WTC11 (cell line): ENCODE results near the gene HACD1.

Source experiments
- CREM ChIP-seq: sonication (generic); formaldehyde crosslinking; IDR thresholded peaks from 2 replicates; pipeline ENCODE4 v1.8.1; 2022; ENCODE audit warnings: mild to moderate bottlenecking, missing genetic modification reagents, moderate library complexity
- FOXJ3 ChIP-seq: sonication (generic); formaldehyde crosslinking; IDR thresholded peaks from 2 replicates; pipeline ENCODE4 v1.9.0; 2021; ENCODE audit warnings: missing genetic modification reagents, mild to moderate bottlenecking, borderline replicate concordance
- NFATC4 ChIP-seq: fragments of 250-450 bp; sonication (Bioruptor Pico); IDR thresholded peaks from 2 replicates; pipeline ENCODE4 v1.9.0; 2021; ENCODE audit warnings: mild to moderate bottlenecking
- NR2C2 ChIP-seq: sonication (generic); formaldehyde crosslinking; IDR thresholded peaks from 2 replicates; pipeline ENCODE4 v1.8.0; 2022; ENCODE audit warnings: mild to moderate bottlenecking, missing genetic modification reagents
- NR3C1 ChIP-seq: sonication (generic); formaldehyde crosslinking; conservative IDR thresholded peaks from 2 replicates; pipeline ENCODE4 v1.8.1; 2023; ENCODE audit warnings: low read depth, mild to moderate bottlenecking, missing genetic modification reagents
- SP1 ChIP-seq: sonication (generic); formaldehyde crosslinking; conservative IDR thresholded peaks from 2 replicates; pipeline ENCODE4 v1.8.1; 2022; ENCODE audit warnings: missing genetic modification reagents
- TCF7 ChIP-seq: sonication (generic); formaldehyde crosslinking; IDR thresholded peaks from 2 replicates; pipeline ENCODE4 v1.8.0; 2022; ENCODE audit warnings: mild to moderate bottlenecking, low read depth, missing genetic modification reagents, moderate library complexity
- TEAD4 ChIP-seq: sonication (generic); formaldehyde crosslinking; IDR thresholded peaks from 2 replicates; pipeline ENCODE4 v1.8.0; 2022; ENCODE audit warnings: mild to moderate bottlenecking, missing genetic modification reagents
- TF ChIP-seq, protein P1 (sequence below): fragments of 200-600 bp; IDR thresholded peaks from 2 replicates; pipeline ENCODE4 v1.8.0; 2022; ENCODE audit warnings: antibody characterized with exemption
- TF ChIP-seq, protein P2 (sequence below): sonication (generic); formaldehyde crosslinking; IDR thresholded peaks from 2 replicates; pipeline ENCODE4 v1.8.1; 2022; ENCODE audit warnings: low read depth, missing genetic modification reagents, borderline replicate concordance
- TF ChIP-seq, protein P3 (sequence below): sonication (generic); formaldehyde crosslinking; IDR thresholded peaks from 2 replicates; pipeline ENCODE4 v1.8.1; 2023; ENCODE audit warnings: mild to moderate bottlenecking, missing genetic modification reagents, borderline replicate concordance
- TF ChIP-seq, protein P4 (sequence below): sonication (generic); formaldehyde crosslinking; IDR thresholded peaks from 2 replicates; pipeline ENCODE4 v1.8.1; 2023; ENCODE audit warnings: mild to moderate bottlenecking, missing genetic modification reagents
- TF ChIP-seq, protein P5 (sequence below): sonication (generic); formaldehyde crosslinking; IDR thresholded peaks from 2 replicates; pipeline ENCODE4 v1.8.0; 2022; ENCODE audit warnings: mild to moderate bottlenecking, missing genetic modification reagents

DNA sequence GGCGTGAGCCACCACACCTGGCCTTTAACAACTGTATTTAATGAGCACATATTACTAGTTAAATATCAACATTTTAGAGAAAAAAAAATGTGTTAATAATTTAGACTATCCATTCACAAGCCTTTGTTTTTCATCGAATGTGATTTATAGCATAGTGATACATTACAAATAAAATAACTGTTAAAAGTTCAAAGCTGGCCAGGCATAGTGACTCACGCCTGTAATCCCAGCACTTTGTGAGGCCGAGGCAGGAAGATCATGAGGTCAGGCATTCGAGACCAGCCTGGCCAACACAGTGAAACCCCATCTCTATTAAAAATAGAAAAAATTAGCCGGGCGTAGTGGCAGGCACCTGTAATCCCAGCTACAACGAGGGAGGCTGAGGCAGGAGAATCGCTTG is 72.7 kb downstream of the HACD1 start:
- TF ChIP-seq, protein P1, sequence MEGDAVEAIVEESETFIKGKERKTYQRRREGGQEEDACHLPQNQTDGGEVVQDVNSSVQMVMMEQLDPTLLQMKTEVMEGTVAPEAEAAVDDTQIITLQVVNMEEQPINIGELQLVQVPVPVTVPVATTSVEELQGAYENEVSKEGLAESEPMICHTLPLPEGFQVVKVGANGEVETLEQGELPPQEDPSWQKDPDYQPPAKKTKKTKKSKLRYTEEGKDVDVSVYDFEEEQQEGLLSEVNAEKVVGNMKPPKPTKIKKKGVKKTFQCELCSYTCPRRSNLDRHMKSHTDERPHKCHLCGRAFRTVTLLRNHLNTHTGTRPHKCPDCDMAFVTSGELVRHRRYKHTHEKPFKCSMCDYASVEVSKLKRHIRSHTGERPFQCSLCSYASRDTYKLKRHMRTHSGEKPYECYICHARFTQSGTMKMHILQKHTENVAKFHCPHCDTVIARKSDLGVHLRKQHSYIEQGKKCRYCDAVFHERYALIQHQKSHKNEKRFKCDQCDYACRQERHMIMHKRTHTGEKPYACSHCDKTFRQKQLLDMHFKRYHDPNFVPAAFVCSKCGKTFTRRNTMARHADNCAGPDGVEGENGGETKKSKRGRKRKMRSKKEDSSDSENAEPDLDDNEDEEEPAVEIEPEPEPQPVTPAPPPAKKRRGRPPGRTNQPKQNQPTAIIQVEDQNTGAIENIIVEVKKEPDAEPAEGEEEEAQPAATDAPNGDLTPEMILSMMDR: no peak
- TF ChIP-seq TEAD4 (CRISPR knock-in tag): no peak
- TF ChIP-seq CREM: no peak
- TF ChIP-seq, protein P2, sequence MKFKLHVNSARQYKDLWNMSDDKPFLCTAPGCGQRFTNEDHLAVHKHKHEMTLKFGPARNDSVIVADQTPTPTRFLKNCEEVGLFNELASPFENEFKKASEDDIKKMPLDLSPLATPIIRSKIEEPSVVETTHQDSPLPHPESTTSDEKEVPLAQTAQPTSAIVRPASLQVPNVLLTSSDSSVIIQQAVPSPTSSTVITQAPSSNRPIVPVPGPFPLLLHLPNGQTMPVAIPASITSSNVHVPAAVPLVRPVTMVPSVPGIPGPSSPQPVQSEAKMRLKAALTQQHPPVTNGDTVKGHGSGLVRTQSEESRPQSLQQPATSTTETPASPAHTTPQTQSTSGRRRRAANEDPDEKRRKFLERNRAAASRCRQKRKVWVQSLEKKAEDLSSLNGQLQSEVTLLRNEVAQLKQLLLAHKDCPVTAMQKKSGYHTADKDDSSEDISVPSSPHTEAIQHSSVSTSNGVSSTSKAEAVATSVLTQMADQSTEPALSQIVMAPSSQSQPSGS (CRISPR knock-in tag): no peak
- TF ChIP-seq, protein P3, sequence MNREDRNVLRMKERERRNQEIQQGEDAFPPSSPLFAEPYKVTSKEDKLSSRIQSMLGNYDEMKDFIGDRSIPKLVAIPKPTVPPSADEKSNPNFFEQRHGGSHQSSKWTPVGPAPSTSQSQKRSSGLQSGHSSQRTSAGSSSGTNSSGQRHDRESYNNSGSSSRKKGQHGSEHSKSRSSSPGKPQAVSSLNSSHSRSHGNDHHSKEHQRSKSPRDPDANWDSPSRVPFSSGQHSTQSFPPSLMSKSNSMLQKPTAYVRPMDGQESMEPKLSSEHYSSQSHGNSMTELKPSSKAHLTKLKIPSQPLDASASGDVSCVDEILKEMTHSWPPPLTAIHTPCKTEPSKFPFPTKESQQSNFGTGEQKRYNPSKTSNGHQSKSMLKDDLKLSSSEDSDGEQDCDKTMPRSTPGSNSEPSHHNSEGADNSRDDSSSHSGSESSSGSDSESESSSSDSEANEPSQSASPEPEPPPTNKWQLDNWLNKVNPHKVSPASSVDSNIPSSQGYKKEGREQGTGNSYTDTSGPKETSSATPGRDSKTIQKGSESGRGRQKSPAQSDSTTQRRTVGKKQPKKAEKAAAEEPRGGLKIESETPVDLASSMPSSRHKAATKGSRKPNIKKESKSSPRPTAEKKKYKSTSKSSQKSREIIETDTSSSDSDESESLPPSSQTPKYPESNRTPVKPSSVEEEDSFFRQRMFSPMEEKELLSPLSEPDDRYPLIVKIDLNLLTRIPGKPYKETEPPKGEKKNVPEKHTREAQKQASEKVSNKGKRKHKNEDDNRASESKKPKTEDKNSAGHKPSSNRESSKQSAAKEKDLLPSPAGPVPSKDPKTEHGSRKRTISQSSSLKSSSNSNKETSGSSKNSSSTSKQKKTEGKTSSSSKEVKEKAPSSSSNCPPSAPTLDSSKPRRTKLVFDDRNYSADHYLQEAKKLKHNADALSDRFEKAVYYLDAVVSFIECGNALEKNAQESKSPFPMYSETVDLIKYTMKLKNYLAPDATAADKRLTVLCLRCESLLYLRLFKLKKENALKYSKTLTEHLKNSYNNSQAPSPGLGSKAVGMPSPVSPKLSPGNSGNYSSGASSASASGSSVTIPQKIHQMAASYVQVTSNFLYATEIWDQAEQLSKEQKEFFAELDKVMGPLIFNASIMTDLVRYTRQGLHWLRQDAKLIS (CRISPR knock-in tag): no peak
- no peak for TF ChIP-seq NFATC4 (CRISPR knock-in tag)
- no peak for TF ChIP-seq SP1 (CRISPR knock-in tag)
- TF ChIP-seq FOXJ3 (CRISPR knock-in tag): no peak
- TF ChIP-seq, protein P4, sequence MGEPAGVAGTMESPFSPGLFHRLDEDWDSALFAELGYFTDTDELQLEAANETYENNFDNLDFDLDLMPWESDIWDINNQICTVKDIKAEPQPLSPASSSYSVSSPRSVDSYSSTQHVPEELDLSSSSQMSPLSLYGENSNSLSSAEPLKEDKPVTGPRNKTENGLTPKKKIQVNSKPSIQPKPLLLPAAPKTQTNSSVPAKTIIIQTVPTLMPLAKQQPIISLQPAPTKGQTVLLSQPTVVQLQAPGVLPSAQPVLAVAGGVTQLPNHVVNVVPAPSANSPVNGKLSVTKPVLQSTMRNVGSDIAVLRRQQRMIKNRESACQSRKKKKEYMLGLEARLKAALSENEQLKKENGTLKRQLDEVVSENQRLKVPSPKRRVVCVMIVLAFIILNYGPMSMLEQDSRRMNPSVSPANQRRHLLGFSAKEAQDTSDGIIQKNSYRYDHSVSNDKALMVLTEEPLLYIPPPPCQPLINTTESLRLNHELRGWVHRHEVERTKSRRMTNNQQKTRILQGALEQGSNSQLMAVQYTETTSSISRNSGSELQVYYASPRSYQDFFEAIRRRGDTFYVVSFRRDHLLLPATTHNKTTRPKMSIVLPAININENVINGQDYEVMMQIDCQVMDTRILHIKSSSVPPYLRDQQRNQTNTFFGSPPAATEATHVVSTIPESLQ: no peak
- TF ChIP-seq TCF7: no peak
- no peak for TF ChIP-seq NR2C2 (CRISPR knock-in tag)
- no peak for TF ChIP-seq NR3C1 (CRISPR knock-in tag)
- TF ChIP-seq, protein P5, sequence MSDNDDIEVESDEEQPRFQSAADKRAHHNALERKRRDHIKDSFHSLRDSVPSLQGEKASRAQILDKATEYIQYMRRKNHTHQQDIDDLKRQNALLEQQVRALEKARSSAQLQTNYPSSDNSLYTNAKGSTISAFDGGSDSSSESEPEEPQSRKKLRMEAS (CRISPR knock-in tag): no peak
